GM18858 (cell line): ENCODE measurements around the gene CRY1.

Source experiments
- ATAC-seq: cut with Tn5 transposase; IDR thresholded peaks from one replicate; pipeline ENCODE4 v1.9.1; 2021; ENCODE audit not compliant: unreplicated experiment

The CRY1 gene

DNA sequence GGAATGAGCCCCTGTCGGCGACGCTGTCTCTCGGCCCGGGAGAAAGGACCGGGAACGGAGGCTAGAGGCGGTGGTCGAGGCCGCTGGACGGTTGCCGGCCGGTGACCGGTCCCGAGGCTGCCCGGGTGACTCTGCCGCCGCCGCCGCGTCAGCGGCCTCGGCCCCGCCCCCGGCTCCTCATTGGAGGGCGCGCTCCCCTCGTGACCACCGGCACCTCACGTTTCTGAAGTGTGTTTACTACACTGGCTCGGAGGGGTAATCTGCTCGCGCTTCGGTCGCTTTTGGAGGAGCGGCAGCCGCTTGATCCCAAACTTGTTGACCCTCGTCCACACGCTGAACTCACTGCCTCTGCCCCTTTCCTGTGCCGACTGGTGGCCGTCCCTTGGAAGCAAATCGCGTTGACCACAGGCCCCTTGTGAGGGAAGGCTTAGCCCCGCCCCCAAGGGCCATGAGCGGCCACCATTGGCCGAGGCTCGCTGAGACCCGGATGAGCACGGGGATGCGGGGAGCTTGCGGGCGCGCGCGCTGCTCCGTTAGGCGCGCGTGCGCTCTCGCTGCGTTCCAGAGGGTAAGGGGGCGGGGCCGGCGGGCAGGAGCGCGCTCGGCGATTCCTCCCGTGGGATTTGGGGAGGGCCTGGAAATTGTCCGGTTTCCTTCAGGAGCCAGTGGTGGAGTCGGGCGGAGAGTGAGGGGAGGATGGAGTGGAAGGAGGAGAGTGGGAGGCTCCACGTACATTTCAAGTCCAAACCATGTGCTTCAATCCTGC is at the start of gene CRY1:
CRY1 (minus strand) TSS at position 133 of the 766 bp plus-strand sequence. CDS start 588 bp downstream, outside the sequence.
- no peak for ATAC-seq

DNA sequence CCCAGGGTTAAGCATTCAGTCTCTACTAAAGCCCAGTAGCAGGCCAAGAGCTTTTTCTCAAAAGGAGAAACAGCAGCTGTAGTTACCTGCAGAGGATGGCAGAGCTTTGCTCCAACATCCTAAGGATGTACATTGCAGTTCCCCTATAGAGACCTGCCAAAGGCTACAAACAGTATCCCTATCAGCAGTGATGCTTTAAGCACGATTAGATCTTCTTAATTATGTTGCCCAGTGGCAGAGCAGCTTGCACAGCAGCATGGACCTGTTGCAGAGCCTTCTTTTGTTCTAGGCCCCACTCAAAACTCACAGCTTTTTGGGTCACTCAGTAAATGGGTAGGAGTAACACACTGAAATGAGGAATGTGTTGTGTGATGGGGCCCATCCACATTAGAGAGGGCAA is 46.4 kb upstream of the CRY1 start:
- no peak for ATAC-seq

DNA sequence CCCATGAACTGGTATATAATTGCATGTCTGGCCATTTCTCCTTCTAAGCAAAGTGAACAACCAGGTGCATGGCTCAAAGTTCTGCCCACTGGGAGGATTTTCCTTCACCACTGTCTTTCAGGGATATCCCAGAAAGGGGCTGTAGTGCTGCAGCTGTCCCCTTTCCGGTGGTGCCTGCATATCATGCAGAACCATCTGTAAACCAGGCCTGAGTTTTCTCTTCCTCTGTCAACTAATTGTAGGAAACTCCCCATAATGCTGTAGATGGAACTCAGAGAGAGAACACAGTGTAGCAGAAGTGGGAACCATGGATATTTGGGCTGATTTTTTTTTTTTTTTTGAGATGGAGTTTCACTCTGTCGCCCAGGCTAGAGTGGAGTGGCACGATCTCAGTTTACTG is 45.6 kb upstream of the CRY1 start:
- ATAC-seq, result no peak

DNA sequence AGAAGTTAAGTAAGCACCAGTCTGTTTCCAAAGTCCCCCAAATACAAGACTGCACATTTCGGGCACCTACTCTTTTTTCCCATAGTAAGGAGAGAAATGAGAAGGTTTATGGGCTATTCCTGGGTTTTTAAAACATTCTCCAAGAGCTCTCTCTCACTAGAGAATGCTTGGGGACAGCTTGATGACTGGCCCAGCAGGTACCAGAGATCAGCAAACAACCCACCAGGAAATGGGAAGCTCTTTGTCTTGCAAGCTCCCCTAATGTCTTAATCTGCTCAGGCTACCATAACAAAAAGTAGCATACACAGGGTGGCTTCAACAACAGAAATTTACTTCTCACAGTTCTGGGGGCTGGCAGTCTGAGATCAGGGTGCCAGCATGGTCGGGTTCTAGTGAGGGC is 41.8 kb upstream of the CRY1 start:
- no peak for ATAC-seq

DNA sequence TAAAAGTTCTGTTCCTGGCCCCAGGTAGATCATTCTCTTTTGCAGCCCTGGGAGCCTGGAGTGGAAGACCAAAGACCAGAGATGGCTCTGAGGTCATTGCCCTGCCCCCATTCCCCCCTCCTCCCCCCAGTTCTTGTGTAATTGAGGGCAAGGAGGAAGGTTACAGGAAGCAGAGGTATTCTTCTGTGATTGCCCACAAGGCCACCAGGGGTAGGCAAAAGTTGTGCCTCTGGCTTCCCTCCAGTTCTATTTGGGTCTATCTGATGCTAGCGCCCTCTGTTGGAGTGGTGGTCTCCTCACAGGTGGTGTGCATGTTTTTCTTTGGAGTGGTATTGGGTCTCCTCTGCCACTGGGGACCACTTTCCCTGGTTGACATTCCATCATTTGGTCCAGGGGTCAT is 41.2 kb upstream of the CRY1 start:
- ATAC-seq, result no peak

DNA sequence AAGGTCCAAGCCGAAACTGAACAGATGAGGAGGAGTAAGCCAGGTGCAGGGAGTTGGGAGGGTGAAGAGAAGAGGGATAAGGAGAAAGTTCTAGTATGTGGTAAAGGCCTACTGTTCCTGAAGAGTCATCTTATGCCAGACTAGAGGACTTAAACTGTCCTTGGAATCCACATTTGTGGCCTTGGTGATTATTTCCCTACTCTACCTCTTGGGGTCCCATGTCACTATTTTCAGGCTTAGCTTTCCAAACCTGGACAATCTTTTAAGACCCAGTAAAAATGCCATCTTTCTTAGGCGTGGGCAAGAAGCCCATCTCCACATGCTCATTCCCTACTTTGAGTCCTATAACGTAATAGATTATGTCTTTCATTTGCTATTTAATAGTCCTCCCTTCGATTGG is 40.1 kb upstream of the CRY1 start:
- no peak for ATAC-seq

DNA sequence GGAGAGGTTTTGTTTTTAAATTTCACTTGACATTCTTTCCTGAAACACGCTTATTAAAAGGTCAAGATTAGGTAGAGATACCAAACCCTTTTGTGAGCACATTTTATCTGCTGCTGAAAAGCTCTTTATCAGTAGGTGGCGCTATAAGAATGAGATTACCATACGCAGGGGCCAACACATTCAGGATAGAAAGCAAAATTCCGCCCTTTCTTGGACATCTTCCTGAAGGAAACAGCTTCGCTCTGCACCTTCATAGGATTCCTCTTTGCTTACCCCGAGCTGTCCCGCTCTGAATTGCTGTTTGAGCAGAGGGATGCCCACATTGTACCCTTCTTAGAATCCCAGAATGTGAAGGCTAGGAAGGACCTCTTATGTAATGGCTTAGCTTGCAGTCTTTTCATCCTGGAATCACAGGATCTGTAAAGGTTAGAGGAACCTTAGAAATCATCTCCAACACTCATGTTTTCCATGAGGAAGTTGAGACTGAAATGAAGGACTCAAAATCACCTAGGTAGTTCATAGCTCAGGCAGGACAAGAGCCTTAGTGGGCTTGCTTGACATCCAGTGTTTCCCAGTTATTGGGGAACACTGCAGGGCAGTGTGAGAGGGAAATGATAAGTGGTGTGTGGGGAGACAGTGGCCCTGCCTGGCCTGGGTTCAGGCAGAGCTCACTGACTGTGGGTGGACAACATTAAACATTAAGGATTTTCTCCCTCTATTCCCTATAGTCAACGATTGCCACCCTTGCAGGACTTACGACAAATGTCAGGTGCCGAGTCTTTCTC is 38.7 kb upstream of the CRY1 start:
- ATAC-seq, result no peak

DNA sequence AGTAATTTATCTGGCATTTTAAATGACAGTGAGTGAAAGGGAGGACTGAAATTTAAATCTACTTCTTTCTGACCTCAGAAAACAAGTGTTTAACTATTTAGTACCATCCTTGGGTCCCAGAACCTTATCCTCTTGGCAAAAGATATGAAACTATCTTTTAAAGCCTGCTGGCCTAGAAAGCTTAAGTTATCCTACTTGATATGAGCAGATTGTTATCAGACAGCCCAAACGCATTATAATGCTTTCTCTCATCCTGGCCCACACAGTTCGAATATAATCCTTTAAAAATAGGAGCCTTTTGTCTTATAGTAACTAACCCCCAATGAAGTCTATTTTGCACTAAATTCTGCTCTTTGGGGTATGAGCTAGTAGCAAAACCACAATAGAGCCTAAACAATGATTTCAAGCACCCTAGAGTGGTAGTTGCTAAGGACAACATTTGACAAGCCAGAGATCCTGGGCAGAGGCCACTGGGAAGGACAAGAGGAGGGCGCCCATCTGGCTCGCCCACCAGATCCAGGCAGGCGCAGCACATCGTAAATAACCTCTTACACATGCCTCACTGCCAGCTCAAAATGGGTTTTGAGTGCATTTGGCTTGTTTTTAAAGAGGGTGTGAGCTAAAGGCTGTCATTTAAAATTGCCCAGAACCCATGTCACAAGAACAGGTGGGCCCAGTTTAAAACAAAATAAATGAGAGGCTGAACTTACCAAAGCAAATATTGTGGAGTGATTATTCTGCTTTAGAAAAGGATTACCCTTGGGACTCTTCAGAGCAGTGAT is 37.7 kb upstream of the CRY1 start:
- ATAC-seq, result no peak

DNA sequence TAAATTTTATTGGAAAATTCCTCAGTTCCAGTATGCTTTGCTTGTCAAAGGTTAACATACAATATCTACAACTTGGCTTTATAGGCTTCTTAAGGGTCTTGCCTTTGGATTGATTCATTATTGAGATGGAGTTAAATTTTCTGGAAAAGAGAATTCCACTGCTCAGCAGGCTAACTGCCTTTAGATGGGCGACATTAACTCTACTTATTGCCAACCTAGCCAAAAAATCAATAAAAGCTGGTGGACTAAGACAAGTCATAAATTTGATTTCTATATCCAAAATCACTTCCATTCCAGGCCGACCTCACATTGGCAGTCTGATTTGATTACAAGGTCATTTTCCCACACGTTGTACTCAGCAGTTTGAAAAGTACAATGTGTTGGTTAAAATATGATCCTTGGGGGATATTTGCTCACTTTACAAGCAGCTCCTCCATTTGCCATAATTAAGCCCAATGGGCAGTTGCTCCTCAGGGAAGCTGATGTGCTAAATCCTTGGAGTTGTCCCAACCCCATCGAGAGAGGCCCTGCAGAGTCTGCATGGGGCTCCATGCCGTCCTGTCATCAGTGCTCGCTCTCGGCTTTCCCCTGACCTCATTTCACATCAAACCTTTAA is 36.1 kb upstream of the CRY1 start:
- no peak for ATAC-seq

DNA sequence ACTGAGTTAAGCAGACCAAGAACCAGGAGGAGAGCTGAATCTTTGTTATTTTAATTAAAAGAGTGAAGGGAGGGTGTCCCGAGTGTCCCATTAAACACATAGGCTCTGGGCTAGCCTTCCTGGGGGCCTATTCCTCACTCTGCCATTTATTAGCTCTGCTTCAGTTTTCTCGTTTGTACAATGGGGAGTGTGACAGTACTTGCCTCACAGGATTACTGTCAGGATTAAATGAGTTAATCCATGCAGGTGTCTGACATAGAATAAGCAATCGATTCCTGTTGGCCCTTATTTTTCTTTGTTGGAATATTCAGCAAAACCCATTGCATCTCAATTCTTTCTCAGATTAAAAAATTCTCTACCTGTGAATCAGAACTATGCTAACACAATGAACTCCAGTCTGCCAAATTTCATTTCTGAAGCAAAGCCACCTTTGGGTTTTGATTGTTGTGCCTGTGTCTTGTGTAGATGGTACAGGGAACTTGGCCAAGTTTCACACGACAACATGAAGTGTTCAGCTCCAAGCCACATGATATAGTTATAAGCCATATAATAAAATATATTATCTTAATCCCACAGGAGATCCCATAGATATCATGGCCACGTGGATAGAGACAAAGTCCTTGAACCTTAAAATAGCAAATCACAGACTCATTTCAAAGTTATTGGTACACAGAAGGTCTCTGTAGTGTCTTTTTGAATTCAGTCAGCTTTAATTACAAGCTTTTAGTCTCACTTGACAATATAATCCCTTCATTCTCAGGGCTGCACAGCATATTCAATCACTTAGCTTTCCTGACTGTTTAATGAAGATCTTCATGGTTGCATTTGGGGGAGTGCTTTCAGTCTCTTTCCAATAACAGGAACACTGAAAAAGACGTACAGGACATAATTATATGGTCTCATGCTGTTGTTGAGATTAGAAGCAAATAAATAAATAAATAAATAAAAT is 34.4 kb upstream of the CRY1 start:
- ATAC-seq, result no peak

DNA sequence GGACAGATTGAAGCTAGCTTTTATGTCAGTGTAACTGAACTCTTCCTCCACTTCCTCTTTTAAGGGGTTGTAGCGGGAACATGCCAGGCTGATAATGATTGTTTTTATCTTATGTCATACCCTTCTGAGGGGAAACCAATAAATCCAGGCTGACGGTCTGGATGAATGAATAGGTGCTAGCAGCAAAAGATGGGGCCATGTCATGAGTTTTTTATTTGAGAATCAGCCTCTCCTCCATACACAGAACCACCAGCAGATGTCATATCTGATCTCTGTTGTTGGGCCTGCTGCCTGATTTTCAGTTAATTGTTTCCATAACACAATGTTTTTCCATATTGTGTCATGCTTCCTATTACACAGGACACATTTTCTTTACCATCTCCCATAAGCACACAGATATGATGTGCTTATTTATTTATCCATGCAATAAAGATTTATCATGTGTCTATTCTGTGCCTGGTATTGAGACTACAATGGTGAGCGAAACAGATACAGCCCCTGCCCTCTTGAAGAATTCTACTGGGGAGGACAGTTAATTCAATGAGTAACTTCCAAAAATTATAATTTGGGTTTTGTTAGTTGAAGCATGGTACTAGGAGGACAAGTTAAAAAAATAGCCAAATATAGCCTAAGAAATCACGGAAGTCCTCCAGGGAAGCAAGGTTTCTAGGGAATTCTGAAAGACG is 33.6 kb upstream of the CRY1 start:
- ATAC-seq, result no peak

DNA sequence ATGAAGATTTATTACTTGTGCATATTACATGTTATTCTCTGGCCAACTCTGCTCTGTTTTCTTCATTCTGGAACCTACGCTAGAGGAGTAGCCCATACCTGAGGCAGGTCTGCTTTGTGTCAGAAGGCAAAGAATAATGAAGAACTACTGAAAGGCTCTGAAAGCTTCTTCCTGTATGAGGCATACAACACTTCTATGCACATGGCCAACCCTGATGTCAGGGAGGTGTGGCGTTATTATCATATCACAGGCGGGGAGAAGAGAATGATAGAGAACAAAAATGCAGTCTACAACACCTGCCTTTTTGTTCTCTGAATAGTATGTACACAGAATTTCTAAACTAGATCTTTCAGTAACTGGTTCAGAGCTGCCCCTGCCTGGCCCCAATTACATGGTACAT is 32.5 kb upstream of the CRY1 start:
- ATAC-seq, result no peak

DNA sequence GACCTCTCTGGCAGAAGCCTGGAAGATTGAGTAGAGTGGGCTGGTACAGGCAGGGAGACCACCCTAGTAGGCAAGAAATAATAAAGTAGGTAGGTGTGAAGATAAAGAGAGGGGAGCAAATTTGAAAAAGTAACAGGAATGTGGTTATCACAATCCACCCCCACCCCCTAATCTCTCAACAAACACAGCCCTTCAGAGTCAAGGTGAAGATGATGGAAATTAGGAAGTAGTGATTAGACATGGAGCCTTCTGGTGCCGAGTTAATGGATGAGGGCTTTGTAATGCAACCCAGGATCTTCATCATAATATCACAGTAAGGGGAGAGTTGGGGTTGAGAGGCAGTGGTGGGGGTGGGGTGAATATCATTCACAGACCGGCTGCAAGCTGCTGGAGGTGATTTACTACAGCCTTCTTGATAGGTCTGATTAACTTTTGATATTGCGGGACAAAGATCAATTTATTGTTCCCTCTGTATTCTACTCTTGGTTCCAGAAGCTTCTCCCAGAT is 29.2 kb upstream of the CRY1 start:
- no peak for ATAC-seq

DNA sequence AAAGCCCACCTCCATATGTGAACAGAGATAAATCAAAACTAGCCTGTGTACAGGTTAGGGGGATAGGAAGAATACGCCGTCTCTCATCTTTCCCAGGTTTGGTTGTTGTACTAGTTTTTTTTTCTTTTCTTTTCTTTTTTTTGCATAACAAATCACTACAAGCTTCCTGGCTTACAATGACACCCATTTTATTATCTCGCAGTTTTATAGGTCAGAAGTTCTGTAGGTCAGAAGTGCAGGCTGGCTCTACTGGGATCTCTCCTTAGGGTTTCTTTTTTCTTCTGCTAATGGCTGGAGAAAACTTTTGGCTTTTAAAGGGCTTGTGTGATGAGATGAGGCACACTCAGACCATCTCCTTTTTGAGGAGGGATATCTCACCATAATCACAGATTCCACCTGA is 25.7 kb upstream of the CRY1 start:
- ATAC-seq, result no peak

DNA sequence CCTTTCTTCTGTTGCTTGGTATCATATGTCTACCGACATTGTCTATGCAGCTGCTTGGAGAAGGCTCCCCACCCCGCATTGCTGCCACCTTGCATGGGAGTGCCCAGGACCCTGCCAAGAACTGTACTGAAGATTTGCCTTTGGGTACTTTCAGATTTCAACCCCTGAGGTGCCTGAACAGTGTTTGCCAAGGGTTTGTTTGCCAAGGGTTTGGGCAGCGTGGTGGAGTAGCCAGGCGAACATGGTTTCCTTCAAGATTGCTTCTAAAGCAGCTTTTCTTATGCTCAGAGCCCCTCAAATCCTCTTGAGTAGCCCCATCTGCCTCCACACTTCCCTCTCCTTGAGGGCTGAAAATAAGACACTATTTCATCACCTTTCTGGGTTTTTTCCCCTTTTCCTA is 25.3 kb upstream of the CRY1 start:
- ATAC-seq, result no peak

DNA sequence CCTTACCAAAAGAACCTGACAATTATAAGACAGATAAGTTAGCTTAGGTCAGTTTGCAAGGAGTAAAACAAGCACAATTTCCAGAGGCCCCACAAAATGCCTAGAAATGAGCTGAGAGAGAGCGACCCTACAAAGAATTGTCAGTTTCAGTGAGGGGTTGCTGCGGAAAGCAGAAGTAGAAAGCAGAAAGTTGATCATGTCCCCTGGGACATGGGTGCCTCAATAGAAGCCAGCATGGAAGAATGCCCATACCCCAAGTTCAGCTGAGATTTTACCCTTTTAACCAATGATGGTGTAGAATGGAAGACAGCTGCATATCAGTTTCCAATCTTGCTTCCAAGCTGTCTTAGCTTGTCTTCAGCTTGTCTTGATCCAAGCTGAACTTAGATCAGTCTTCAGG is 21.8 kb upstream of the CRY1 start:
- no peak for ATAC-seq

DNA sequence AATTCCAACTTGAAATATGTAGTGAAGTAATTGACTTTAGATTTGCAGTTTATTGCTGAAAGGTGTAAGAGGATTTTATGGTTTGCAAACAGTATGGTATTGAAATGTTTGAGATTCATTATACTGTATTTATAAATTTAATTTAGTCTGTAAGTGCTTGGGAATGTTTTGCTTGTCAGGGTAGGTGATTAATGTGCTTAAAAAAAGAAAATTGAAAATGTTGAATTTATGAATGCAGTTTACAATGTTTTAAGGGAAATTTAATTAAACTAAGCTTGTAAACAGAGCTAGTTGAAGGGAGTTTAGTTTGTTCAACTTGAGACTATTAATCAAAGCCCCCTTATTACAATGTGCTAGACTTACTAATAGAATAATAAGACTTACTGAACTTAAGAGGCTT is 18.0 kb upstream of the CRY1 start:
- no peak for ATAC-seq

DNA sequence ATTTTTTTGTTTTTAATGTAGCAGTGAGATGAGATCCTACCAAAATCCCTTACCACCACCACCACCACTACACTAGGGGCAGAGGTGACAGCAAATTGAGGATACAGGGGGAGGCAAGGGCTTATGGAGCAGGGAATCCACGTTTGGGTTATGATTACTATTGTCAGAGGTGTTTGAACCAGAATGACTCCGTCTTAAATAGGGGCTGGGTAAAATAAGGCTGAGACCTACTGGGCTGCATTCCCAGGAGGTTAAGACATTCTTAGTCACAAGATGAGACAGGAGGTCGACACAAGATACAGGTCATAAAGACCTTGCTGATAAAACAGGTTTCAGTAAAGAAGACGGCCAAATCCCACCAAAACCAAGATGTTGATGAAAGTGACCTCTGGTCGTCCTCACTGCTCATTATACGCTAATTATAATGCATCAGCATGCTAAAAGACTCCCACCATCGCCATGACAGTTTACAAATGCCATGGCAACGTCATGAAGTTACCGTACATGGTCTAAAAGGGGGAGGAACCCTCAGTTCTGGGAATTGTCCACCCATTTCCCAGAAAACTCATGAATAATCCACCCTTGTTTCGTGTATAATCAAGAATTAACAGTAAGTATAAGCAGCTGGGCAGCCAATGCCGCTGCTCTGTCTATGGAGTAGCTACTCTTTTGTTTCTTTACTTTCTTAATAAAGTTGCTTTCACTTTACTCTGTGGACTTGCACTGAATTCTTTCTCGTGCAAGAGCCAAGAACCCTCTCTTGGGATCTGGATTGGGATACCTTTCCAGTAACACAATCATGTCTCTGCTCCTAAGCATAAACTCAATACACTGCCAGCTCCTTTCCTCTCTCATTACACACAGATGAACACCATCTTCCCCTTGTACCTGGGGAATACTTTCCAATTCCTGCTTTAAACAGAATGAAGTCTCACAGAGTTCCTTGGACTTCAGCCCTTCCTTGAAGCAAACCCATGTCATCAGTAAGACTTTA is 16.7 kb upstream of the CRY1 start:
- no peak for ATAC-seq
